HG03354 (cell line): Measurements from ENCODE around the gene SEMA4A.
A peak's percentile ranks its signal among the peaks of the same experiment; 100 is the strongest.
"Not testable (repeated sequence)": the region's sequence is repeated elsewhere in the genome, so short reads cannot be mapped to it uniquely, and the experiment has no call there.

Experiments used
- ATAC-seq: cut with Tn5 transposase; IDR thresholded peaks from one replicate; pipeline ENCODE4 v1.9.1; 2021; ENCODE audit warnings: mild to moderate bottlenecking; ENCODE audit not compliant: unreplicated experiment, poor library complexity, severe bottlenecking

The SEMA4A gene

DNA sequence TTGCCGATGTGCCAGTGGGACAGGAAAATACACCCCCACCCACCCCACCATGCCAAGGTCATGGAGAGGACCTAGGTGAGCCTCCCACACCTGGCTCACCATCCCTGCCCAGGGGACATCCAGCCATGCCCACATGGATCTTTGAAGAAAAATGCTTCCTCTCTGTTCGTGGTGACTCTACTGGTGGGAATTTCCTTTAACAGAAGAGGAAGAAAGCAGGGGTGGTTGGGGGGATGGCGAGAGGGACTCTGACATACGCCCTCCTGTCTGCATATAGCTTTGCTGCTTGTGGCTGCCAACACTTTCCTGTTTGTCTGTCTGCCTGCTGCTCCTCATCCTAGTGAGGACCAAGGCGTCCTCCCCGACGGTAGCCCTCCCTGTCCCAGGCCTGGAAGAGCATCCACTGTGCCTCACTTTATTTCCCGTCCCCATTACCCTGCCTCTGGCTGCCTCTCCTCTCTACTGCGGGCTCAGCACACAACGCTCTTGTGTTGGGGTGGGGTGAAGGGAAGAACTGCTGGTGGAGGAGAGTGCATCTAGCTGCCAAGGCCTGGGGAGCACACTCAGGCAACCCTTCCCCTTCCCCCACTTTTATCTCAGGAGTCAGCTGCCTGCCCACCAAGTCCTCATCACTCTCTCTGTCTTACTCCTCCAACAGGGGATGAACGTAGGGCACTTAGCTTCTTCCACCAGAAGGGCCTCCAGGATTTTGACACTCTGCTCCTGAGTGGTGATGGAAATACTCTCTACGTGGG lies 2.5 kb downstream of the SEMA4A start:
- ATAC-seq = no peak

DNA sequence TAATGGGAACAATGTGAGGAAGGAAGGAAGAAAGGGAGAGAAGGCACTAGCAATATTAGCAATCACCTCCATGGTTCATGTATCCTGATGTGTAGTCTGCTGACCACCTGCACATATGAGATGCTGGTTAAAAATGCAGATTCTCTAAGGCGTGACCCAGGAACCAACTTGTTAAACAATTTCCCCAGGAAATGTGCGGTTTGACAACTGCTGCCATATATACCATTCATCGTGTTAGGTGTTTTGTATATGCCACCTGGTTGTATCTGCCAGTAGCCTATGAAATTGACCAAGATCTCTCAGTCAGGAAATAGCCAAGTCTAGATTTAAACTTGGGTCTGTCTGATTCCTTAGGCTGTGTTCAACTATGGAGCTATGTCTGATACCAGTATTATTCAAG lies 4.1 kb downstream of the SEMA4A start:
- peak; percentile 33 for ATAC-seq

DNA sequence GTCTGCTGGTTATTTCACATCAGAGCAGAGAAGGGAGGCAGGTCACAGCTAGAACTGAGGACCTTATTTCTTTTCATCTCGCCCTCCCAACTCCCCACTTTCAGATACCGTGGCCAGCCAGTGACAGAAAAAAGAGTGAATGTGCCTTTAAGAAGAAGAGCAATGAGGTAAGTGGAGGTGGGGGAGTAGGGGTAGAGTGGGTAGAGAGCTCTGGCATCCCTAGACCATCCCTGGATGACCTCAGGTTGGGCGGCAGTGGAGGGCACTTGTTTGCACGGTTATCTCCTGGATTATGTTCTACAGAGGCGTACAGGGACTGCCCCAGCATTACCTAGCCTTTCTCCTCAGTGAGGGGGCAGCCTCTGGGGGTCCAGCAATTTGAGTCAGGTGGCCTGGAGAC lies 4.6 kb downstream of the SEMA4A start:
- no peak for ATAC-seq

DNA sequence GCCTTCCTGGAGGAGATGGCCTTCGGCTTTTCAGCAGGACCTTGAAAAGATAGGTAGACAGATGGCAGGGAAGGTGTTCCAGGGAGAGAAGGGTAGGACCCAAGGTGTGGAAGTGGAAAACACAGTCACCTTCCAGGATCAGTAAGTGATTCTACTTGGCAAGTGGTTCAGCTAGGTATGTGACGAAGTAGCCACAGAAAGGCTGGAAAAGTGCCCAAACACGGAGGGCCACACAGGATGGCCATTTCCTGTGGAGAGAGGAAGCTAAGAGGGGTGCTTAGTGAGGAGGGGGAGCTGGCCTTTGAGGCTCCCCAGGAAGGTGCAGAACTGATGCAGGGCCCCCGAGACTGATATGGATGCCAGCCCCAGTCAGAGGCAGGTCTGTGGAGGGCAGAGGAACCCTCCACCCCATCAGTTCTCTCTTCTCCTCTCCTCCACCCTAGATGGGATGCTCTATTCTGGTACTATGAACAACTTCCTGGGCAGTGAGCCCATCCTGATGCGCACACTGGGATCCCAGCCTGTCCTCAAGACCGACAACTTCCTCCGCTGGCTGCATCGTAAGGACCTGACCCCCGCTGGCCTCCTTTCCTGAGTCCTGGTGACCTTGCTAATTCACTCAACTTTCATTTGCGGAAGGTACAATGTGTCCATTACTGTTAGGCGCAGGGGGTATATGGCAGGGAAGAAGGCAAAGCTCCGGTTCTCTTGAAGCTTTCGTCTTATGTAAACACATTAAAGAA lies 6.8 kb downstream of the SEMA4A start:
- ATAC-seq = no peak

DNA sequence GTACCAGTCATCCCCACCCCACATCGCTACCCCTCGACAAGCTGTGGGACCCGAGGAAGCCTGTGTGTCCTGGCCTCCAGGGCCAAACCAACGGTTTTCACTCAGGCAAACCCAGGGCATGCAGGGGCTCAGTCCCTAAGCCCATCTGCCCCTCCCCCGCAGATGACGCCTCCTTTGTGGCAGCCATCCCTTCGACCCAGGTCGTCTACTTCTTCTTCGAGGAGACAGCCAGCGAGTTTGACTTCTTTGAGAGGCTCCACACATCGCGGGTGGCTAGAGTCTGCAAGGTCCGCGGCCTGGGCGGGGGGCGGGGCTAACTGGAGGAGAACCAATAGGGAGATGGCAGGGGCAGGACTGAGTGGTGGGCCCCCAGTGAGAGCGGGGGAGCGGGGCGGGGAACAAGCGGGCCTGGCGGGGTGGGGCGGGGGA lies 7.4 kb downstream of the SEMA4A start:
- ATAC-seq = no peak

DNA sequence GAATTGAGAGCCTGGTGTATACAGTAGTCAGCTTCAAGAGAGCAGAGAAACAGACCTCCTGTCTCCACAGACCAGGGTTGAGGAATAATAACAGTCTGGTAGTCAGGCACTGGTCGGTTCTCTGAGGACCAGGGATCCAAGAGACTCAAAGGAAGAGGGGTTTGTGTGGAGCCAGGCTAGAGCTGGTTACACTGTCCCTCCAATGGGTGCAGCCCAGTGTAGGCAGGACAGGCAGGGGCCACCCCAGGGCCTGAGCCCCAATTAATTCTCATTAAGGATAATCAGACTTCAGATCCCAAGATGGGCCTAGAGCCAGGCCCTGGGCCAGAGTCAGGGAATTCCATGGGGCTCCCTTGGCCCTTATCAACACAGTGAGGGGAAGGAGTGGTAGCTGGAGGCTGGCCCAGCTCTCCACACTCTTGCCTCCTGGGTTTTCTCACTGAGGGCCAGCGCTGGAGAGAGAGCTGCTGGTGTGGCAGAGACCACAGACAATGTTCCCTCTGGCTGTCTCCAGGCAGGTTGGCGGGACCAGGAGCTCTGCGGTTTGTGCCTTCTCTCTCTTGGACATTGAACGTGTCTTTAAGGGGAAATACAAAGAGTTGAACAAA lies 9.1 kb downstream of the SEMA4A start:
- ATAC-seq = no peak

DNA sequence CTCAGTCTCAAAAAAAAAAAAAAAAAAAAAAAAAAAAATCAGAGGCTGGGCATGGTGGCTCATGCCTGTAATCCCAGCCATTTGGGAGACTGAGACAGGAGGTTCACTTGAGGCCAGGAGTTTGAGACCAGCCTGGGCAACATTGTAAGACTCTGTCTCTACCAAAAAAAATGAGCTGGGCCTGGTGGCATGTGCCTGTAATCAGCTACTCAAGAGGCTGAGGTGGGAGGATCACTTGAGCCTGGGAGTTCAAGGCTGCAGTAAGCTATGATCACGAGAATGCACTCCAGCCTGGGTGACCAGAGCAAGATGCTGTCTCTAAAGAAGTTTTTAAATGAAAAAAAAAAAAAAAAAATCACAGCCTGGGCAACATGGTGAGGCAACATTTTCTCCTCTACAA lies 10.3 kb downstream of the SEMA4A start:
- ATAC-seq = no peak

DNA sequence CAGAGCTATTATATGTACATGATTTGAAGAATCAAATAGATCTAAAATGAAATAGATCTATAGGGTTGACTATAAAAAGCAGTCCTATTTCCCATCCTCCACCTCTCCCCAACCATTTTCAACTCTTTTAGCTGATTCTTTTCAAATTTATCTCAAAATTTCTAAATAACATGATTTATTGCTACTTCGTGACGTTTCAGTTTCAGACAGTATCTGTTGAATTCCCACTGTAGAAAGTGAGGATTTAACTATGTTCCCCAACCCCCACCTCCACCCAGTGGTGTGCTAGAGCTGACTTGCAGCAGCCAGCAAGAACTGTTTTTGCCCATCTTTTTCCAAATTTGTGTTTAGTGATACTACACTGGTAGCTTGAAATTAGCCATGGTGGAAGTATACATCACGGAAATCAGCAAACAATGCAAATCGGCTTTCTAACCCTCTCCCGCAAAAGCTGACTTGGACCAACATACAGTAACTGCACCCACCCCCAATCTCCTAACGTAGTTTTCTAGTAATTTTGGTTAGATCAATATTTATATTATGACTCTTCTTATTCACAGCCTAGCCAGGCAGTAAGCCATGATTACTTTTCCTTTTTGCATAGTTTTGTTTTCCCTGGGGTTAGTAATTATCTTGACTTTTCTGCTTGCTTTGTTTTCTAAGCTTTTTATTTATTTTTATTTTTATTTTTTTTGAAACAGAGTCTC lies 10.9 kb downstream of the SEMA4A start:
- no peak for ATAC-seq

DNA sequence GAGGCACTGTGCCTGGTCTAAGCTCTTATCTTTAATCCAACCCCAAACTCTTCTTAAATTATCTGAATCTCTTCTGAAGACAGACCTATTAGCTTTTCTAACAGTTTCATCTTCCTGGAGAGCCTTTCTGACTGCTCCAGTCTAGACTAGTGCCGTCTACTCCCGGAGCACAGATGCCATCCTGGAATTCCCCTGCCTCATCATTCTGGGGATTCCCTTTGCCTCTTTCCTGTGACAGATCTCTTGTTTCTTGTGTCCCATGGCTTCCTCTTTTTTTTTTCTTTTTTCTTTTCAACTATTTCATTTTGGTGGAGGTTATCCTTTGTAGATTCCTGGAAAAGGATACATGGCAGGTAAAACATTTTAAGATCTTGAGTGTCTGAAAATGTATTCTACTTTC lies 11.7 kb downstream of the SEMA4A start:
- ATAC-seq = no peak

DNA sequence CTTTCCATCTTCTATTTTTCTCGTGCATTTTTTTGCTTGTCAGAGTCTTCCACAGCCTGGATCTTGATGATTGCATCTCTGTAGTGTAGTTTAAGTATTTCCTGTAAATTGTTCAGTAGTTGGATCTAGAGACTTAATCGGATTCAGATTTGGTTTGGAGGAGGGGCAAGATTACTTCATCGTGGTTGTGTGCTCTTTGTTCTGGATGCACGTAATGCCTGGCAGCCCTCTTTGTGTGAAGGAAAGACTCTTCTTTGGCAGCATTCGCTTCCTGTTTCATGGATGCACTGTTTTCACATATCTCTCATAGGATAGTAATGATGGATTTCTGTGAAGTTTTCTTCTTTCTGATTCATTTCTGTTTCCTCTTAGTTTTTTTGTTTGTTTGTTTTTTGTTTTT lies 14.2 kb downstream of the SEMA4A start:
- no peak for ATAC-seq

DNA sequence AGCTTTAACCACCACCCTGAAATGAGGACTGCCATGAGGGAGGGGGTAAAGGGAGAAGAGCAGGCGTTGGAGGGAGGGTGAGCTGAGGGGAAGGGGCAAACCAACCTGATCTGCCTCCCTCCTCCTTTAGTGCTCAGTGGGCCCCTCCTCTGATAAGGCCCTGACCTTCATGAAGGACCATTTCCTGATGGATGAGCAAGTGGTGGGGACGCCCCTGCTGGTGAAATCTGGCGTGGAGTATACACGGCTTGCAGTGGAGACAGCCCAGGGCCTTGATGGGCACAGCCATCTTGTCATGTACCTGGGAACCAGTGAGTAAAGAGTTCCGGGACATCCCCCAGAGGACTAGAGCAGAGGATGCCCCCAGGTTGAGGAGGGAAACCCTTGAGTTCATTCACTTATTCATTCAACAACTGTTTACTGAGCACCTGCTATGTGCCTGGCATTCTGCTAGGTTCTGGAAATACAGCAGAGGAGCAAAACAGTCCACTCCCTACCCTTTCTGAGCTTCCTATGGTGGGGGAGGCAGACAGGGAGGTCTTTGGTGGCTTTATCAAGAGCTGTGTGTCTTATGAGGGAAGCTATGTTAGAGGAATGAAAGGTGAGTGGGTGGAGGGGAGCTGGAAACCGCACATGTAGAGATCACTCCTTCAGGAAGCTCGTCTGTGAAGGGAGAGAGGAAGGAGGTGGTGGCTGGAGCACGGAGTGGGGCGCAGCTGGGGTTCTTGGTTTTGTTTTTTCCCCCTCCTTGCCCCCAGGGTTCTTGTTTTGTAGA lies 19.5 kb downstream of the SEMA4A start:
- no peak for ATAC-seq

DNA sequence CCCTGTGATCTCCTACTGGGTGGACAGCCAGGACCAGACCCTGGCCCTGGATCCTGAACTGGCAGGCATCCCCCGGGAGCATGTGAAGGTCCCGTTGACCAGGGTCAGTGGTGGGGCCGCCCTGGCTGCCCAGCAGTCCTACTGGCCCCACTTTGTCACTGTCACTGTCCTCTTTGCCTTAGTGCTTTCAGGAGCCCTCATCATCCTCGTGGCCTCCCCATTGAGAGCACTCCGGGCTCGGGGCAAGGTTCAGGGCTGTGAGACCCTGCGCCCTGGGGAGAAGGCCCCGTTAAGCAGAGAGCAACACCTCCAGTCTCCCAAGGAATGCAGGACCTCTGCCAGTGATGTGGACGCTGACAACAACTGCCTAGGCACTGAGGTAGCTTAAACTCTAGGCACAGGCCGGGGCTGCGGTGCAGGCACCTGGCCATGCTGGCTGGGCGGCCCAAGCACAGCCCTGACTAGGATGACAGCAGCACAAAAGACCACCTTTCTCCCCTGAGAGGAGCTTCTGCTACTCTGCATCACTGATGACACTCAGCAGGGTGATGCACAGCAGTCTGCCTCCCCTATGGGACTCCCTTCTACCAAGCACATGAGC lies 23.3 kb downstream of the SEMA4A start:
- no peak for ATAC-seq

DNA sequence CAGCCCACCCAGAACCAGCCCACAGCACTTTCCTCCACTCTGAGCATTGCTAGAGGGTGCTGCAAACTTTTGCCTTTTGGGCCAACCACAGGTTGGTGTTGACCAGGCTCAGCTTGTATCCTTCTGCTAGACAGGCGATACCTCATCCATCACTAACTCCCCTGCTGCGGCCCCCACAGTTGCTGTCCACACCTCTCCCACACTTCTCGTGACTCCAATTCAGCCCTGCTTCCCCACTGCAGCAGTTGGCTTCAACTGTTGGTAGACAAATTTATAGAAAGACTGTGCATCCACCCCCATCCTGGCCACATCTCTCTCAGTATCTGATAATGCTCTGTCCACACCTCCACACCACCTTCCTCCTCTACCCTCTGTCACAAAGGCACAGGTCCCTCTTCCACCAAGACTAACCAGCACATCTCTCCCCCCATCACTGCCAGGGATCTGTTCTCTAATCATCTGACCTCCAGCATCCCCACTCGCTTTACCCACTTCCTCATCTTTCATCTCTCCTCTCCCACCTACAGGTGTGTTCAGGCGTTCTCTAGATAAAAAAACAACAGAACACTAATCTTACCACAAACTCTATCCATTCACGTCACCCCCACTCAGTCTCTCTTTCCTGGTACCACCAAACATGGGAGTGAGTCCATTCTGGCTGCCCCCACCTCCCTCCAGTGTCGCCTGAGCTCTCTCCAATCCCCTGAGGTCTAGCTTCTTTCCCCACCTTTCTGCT lies 24.7 kb downstream of the SEMA4A start:
- no peak for ATAC-seq

DNA sequence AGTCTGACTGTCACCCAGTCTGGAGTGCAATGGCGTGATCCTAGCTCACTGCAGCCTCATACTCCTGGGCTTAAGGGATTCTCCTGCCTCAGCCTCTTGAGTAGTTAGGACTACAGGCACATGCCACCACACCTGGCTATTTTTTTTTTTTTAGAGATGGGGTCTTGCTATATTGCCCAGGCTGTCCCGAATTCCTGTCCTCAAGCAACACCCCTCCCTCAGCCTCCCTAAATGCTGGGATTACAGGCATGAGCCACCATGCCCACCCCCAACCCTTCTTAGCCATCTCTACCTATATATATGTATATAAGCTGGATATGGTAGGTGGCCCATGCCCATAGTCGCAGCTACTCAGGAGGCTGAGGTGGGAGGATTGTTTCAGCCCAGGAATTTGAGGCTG lies 27.1 kb downstream of the SEMA4A start:
- no peak for ATAC-seq

DNA sequence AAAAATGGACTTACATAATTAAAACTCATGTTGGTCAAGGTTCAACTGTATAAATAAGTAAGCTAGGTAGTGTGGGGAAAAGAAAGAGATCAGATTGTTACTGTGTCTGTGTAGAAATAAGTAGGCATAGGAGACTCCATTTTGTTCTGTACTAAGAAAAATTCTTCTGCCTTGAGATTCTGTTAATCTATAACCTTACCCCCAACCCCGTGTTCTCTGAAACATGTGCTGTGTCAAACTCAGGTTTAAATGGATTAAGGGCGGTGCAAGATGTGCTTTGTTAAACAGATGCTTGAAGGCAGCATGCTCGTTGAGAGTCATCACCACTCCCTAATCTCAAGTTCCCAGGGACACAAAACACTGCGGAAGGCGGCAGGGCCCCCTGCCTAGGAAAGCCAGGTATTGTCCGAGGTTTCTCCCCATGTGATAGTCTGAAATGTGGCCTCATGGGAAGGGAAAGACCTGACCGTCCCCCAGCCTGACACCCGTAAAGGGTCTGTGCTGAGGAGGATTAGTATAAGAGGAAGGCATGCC lies 28.1 kb downstream of the SEMA4A start:
- ATAC-seq = not testable (repeated sequence)

DNA sequence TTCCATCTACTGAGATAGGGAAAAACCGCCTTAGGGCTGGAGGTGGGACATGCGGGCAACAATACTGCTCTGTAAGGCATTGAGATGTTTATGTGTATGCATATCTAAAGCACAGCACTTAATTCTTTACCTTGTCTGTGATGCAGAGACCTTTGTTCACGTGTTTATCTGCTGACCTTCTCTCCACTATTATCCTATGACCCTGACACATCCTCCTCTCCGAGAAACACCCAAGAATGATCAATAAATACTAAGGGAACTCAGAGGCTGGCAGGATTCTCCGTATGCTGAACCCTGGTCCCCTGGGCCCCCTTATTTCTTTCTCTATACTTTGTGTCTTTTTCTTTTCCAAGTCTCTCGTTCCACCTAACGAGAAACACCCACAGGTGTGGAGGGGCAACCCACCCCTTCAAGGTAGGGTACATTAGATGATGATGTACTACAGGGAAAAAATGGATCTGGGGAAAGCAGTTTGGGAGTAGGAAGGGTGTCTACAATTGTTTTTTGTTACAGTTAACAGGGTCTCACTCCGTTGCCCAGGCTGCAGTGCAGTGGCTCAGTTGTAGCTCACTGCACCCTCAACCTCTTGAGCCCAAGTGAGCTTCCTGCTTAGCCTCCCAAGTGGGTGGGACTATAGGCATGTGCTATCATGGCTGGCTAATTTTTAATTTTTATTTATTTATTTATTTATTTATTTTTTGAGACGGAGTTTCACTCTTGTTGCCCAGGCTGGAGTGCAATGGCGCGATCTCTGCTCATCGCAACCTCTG lies 28.8 kb downstream of the SEMA4A start:
- not testable (repeated sequence) for ATAC-seq

DNA sequence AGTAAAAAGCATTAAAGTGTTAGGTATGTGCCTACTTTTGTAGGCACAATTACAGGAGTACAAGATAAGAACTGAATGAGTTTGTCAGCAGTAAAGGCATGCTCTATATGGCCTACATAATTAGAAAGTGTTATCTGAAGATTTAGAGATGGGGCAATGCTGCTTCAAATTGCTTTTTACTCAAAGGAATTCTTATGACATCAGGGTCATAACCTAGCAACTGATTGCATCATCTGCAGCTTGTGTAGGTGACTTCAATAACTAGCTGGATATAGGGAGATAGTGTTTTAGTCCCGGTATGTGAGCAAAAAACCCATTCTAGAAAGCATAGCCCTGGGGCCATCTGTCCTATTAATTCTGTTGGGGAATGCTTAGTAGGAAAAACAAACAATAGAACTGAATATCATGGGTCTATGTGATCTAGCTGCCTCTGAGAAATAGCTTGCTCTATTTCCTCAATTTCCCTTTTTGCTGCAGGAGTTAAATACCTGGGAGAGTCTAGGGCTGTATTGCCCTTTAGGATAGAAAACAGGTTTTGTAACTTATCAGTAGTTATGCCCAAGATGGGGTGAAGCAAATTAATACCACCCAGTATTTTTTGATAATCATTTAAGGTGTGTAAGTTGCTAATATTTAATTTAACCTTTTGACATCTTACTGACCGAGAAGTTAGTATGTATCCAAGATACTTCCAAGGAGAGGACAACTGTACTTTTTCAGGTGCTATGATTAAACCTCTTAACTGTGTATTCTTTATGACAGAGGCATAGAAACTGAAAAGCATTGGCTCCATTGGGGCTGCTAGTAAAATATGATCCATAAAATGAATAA lies 33.2 kb downstream of the SEMA4A start:
- ATAC-seq = not testable (repeated sequence)
